ENCODE data around the gene EQTN. TPM values are rescaled to one million over a fixed set of nuclear protein-coding genes. Genes with fewer than 3 reads are reported as not detected.

The EQTN gene
- 1 to 10 TPM in 1 of 4 donors, under 1 TPM in 1, not detected in 2; 0.66 to 1.1 TPM for total RNA-seq

GRCh38 chr9:27297050-27297449, at the start of gene EQTN:
EQTN (minus strand) TSS chr9:27297150; CDS start chr9:27297055, 95 bp downstream.
- TF ChIP-seq CTCF (IDR thresholded peaks at IDR 0.05; ENCODE audit: low read depth), result no peak

GRCh38 chr9:27344776-27345175, 47.8 kb upstream of the EQTN start:
- TF ChIP-seq CTCF (IDR thresholded peaks at IDR 0.05; ENCODE audit: low read depth), result no peak

GRCh38 chr9:27341545-27342294, 44.8 kb upstream of the EQTN start:
- no peak for TF ChIP-seq CTCF (IDR thresholded peaks at IDR 0.05; ENCODE audit: low read depth)

GRCh38 chr9:27340961-27341511, 44.1 kb upstream of the EQTN start:
- TF ChIP-seq CTCF (IDR thresholded peaks at IDR 0.05; ENCODE audit: low read depth), result no peak

GRCh38 chr9:27340285-27340674, 43.3 kb upstream of the EQTN start:
- no peak for TF ChIP-seq CTCF (IDR thresholded peaks at IDR 0.05; ENCODE audit: low read depth)

GRCh38 chr9:27339661-27340284, 42.8 kb upstream of the EQTN start:
- TF ChIP-seq CTCF (IDR thresholded peaks at IDR 0.05; ENCODE audit: low read depth), result no peak

- no peak for TF ChIP-seq CTCF (IDR thresholded peaks at IDR 0.05; ENCODE audit: low read depth)
These were observed 41.6 kb upstream of the EQTN start for GRCh38 chr9:27338527-27338903.
